ENCODE data around the gene EIF4E1B.

GRCh38 chr5:176673651-176674583 is 43.4 kb downstream of the EIF4E1B start:
- TF ChIP-seq, protein P1, sequence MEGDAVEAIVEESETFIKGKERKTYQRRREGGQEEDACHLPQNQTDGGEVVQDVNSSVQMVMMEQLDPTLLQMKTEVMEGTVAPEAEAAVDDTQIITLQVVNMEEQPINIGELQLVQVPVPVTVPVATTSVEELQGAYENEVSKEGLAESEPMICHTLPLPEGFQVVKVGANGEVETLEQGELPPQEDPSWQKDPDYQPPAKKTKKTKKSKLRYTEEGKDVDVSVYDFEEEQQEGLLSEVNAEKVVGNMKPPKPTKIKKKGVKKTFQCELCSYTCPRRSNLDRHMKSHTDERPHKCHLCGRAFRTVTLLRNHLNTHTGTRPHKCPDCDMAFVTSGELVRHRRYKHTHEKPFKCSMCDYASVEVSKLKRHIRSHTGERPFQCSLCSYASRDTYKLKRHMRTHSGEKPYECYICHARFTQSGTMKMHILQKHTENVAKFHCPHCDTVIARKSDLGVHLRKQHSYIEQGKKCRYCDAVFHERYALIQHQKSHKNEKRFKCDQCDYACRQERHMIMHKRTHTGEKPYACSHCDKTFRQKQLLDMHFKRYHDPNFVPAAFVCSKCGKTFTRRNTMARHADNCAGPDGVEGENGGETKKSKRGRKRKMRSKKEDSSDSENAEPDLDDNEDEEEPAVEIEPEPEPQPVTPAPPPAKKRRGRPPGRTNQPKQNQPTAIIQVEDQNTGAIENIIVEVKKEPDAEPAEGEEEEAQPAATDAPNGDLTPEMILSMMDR (conservative IDR thresholded peaks at IDR 0.05; ENCODE audit: low read depth, low read length), result no peak
- TF ChIP-seq EZH2 (IDR thresholded peaks at IDR 0.05; ENCODE audit: borderline replicate concordance, low read depth, low read length, poor library complexity, severe bottlenecking), result no peak
